HG03520 (cell line): ENCODE results near the gene CUL1.

Experiments used
- ATAC-seq: cut with Tn5 transposase; IDR thresholded peaks from one replicate; pipeline ENCODE4 v1.9.1; 2021; ENCODE audit warnings: mild to moderate bottlenecking, moderate library complexity; ENCODE audit not compliant: unreplicated experiment

CUL1 gene

DNA sequence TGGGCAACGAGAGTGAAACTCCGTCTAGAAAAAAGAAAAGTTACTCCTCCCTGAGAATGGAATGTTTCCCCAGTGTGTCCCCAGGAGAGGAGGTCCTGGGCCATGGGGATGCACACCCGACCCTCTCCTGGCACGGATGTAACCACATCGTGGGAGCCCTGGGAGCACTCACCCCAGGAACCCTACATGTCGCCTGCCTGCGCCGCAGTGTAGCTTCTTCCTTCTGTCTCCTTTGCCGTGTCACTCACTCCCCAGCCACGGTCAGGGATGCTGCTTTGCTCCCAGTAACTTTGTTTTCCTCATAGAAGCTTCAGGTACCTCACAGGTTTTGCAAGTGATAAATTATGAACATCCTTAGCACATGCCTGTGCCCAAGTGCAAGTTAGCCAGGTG lies 103.4 kb downstream of the CUL1 start:
- no peak for ATAC-seq

DNA sequence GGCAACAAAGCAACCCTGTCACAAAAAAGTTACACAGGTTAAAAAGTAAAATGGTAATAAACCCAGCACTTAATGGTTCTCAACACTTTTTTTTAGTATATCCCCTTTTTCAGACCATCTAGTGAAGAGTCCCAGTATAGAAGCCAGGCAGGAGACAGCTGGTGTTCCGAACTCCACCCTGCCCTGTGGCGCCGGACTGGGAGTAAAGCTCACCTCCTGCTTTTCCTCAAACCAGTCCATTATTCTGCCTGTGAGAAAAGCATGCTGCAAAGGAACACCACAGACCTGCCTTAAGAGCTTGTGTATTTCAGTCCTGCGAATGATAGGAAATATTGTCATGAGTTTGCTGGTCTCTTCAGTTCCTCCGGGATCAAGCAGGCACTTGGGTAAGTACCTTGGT lies 104.4 kb downstream of the CUL1 start:
- ATAC-seq = no peak

DNA sequence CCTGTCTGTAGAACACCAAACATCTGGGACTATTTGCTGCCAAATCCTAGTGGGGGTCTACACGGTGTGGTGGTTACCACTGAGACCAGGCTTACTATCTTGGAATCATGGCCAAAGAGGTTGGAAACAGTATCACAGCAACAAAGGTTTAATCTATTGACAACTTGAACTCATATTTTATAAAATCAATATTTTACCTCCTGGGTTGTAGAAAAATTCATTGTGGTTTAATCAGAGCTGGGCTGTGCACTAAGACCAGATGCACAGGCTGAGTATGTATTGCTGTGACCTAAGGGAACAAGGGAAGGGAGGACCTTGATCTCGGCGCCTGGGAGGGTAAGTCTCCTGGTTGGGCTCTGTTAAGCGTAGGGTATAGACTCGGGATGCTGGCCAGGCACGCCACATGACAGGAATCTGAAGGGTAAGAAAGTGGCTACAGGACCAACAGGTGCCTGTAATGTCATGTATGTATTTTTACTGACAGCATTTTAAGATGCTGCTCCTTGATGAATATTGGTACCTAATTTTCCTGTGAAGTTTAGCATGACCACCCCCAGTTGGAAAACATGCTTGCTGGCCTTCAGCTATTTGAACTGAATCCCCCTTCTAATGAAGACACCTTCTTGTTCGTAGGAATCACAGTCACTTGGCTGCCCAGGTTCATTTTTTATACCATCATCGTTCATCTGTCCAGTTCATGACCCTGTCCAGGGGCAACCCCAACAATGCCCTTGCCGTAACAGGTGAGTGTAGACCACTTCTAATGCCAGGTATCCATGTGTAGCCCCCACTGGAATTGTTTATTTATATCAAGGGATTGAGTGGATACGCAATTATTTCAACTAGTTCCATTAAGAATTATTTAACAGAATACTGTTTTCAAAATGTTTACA lies 105.9 kb downstream of the CUL1 start:
- ATAC-seq = no peak

DNA sequence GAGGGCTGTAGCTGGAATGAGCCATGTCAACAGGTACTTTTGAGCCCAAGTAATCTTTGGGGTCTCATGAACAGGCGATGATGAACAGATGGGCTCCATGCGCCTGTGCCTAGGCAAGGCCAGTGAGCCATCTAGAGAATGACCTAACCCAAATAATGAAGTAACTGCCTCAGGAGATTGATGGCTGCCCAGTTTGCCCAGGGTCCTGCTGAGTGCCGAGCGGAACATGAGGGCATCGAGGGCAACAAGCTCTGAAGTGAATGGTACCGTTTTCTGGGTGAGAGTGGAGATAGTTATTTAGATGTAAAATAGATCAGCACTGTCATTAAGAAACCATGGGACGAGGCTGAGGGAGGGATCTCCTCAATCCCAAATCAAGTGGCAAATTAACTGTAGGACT lies 107.5 kb downstream of the CUL1 start:
- no peak for ATAC-seq

DNA sequence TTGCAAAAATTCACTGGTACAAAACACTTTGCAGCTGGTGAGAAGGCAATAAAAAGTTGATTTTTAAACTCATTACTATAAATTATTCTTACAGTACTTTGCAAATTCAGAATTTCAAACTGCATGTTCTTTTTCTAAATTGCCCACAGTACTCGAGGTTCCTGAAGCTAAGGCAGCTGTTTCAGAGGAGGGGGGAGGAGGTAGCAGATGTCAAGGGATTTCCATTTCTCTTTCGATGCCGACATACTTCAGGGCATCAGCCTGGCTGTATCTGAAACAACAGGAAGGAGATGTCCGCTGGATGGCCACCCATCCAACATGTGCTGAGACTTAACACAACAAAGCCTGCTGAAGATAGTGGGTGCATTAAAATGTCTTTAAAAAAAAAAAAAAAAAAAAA lies 108.7 kb downstream of the CUL1 start:
- ATAC-seq = no peak

DNA sequence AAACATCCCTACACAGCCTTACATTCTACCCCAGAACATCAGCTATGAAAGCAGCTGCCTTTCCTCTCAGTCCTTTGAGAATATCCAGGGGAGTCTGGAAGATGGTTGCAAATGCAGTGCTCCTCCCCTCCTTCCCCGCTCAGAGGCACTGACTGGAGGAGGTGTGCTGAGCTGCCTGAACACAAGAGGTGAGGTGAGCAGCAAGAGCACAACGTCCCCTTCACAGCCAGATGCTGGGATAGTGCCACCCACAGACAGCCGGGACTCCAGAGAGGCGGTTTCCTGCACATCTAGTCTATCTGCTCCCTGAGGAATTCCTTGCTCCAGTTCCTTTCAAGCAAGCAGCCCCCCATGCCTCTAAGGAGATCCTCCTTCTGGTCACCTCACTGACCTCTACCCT lies 111.2 kb downstream of the CUL1 start:
- no peak for ATAC-seq

DNA sequence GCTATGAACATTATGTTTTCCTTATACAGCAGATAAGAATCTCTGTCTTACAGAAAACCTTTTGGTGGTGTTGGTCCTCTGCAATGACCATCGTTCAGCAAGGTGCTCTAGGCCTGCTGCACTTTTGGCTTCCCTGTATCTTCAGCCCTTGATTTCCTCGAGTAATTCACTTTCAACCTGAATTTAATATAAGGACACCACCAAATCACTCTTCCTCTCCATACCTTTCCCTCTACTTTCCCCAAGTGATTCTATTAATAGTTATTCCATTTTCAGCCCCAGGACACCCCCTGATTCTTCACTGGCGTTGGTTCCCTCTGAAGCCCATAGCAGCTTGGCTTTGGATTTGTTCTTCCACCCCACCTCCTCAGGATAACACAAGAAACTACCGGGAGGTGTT lies 113.2 kb downstream of the CUL1 start:
- ATAC-seq = no peak

DNA sequence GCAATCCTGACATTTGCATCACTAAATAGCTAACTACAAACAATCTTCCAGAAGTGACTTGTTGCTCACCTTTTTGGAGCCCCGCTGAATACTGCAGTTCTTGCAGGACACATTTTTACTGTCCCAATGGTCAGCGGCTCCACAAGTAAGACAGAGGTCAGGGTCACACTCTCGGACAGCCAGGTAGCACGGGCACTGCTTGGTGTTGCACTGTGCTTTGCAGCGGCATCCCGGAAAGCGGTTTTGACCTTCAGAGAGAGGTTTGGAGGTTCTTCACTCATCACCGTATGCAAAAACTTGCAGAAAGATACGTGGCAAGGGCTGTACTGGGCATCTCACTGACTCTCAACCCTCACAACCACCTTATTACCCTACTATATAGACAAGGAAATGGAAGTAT lies 115.2 kb downstream of the CUL1 start:
- no peak for ATAC-seq

DNA sequence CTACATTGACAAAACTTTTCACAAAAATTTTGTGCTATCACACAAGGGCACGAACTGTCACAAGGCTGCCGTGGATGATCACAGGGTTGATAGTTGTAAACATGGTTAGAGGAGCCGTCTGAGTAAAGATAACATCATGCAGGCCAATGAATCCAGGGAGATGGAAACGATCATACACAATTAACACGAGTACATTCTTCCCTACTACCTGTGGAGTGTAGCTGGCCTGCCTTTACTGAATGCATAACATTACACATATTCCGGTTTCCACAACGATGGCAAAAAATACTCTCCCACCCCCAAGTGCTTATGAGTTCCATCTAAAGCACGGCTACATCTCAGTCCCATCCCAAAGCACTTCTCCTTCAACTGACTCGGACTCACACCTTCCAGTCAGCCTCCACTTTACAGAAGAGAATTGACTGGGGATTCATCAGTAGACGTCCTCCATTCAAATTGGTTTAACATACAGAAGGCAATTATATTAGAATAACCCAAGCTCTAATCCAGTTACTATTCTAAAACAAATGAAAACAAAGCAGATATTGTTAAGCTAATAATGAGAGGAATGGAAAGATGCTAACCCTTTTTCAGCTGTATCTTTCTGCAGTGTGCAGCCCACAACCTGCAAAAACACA lies 116.3 kb downstream of the CUL1 start:
- ATAC-seq = no peak

DNA sequence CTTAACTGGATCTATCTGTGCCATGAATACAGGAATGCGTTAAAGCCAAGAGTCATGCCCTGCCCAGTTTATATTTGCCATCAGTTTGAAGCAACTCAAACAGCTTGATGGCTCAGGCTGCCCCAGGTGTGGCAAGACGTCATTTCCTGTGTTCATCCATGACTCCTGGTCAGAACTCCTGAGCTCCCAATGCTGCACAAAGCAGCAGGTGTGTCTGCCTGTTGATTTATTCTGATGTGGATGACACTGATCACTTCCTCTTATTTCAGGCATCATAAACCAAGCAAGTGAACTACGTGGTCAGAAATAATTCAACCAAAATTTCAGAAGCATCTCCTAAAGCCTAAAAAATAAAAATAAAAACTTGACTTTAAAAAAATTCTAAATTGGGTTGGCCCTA lies 116.9 kb downstream of the CUL1 start:
- ATAC-seq = no peak

DNA sequence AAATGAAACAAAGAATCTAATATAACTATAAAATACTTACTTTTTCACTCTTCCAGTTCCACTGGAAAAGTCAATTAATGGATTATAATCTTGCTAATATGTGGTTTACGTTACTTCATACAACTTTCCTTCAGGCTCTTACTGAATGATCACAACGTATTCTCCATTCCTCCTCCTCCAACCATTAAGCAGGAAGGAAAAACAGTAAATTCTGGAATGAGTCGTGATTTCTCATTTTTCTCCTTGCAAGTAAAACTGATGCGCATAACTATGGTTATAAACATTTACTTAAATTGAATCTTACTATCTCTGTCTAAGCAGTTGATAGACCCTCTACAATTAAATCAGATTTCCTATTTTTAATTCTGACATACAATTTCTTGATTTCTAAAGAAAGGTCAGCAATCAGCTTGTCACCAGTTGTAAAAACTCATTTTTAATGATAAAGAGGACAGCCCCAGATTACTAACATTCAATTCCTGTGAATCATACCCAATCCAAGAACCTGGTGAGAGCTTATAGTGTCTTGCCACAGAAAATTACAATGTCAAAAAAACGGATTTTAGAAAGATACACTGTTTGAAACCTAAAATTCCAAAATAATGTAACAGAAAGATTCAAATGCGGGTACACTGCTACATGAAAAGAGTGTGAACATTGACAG lies 121.1 kb downstream of the CUL1 start:
- ATAC-seq = no peak

DNA sequence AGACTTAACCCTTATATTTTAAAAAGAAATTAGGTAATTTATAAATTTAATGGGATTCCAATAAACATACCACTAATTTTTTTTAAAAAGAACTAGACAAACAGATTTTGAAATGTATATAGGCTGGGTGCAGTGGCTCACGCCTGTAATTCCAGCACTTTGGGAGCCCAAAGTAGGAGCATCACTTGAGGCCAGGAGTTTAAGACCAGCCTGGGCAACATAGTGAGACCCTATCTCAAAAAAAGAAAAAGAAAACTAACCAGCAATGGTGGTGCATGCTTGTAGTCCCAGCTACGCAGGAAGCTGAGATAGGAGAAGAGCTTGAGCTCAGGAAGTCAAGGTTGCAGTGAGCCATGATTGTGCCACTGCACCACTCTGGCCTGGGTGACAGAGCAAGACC lies 122.7 kb downstream of the CUL1 start:
- no peak for ATAC-seq

DNA sequence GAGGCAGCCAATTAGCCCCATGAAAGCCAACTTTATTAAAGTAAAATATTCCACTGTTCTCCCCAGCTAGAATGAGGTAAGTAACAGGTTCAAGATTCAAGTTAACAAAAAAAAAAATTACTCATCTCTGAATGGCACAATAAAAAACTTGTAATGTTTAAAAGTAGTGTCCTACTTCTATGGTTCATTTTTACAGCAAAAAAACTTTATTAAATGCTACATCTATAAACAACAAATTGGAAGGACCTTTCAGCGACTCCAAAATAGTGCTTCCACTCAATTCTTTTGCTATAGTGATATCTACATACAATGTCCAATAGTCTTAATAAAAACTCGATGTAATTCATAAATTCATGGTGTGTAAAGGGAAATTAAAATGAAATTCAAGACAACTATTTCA lies 126.2 kb downstream of the CUL1 start:
- ATAC-seq = no peak

DNA sequence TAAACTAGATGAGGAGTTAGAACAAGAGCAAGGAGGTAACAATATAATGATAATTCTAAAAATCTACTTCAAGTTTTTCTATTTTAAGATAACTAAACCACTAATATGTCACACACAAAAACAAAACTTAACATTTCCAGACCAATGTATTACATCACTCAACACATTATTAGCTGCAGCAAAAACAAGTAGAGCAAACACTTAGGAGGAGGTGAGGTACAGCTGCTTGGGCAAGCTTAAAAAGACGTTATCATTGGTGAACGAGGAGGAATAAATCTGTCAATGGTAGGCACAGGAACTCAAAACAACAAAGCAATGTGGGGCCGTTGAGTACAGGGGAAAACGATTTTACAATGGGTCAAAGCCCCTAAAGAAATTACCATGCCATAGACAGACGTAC lies 126.6 kb downstream of the CUL1 start:
- ATAC-seq = no peak

DNA sequence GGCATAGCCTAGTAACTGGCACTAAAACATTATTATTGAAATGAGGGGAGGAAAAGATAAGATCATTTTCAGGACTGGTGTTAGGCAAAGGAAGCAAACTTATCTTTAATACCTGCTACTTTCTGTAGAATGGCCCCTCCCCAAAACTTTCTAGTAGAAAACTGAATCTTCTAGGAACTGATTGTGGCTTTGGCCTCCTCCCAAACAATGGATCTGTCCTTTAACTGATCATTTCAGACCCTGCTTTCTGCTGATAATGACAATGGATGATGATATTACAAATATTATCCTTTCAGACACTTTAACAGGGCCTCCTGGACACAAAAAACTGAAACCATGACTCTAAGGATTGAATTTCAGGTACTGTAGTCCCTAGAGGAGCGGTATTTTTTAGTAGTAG lies 130.3 kb downstream of the CUL1 start:
- ATAC-seq = no peak

DNA sequence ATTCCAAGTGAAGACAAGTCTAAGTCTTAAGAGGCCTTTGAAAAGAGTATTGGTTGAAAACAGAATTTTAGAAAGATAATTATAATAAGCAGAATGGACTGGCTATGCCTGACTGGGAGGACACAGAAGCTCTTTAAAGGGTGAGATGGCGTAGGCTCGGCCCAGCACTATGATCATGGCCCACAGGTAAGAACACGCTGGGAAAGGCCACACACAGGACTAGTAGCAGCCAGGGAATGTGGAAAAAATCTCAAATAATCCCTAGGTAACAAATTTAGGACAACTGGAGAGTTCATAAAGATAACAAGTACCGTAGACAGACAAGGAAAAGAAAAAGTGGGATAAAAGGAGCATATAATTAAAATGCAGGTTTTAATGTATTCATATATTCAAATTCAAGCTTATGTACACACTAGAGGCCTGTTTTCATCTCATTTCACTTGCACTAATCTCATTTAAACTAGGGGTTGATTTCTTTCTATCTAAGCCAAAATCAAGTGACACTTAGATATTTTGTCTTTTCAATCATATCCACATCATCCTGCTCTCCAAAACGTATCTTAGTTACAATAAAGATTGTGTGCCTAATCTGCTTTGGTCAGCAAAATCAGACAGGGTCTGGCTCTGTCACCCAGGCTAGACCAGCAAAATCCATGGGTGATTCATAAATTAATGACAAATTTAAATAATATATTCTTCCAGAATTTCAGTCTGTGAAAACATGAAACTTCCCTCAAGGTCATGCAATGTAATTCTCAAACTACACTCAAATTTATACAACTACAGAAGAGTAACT lies 132.4 kb downstream of the CUL1 start:
- no peak for ATAC-seq

DNA sequence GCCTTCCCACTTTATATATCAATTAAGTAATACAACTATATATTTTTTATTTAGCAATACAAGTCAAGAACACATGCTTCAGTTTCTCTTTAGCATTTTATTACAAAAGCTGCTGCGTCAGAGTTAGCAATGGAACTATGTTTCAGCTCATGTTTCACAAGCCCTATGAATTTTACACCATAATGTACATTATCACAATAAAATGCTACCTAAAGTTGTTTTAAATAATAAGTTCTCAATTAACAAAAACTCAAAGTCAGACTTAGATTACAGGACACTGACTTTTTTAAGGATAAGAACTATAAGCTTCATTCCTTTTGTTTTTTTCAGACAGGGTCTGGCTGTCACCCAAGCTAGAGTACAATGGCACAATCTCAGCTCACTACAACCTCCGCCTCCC lies 133.1 kb downstream of the CUL1 start:
- ATAC-seq = no peak

DNA sequence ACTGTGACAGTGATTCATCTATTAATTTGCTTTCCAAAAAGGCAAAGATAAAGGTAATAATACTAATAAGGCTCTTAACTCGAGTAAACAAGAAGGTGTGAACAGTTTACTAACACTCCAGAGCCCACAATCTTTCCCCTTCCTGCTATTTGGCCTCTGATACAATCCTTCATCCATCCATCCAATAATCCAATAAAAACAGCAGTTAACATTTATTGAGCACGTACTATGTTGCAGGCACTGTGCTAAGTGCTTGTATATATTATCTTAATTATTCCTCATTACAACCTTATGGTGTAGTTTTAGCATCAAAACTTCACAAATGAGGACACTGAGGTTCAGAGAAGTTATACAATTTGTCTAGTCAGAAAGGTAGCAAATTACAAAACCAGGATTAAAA lies 135.9 kb downstream of the CUL1 start:
- no peak for ATAC-seq

DNA sequence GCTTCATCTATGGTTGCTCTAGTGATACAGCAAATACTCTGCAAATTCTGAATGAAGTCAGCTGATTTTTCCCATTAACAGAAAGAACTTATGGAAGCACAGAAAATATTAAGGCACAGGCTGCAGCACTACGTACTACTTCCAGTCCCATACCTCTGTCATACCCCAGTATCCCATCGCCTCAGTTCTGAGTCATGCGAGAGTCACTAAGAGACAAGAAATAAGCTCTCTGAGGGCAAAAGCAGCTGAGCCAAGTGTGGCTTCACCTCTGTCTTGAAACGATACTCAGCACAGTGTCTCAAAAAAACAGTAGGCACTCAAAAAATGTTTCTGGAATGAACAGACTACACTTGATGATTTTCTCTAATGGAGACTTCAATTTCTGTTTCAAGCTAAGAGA lies 137.2 kb downstream of the CUL1 start:
- ATAC-seq = no peak

DNA sequence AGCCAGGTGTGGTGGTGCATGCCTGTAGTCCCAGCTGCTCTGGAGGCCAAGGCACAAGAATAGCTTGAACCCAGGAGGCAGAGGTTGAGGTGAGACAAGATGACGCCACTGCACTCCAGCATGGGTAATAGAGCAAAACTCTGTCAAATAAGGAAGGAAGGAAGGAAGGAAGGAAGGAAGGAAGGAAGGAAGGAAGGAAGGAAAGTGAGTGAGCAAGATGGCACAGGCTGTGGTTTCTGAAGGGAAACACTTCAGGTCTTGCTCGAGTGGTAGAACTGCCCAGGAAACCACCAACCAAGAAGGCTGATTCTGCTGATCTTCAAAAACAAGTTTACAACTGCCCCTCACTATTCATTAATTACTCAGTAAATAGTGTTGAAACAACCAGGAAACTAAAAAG lies 140.2 kb downstream of the CUL1 start:
- ATAC-seq = no peak
